ENCODE results near the gene ARHGAP32. TPM values are rescaled to one million over a fixed set of nuclear protein-coding genes. Genes with fewer than 3 reads are reported as not detected.

The ARHGAP32 gene
- total RNA-seq, 1 donor from 2014 or later = 21.4 TPM

DNA sequence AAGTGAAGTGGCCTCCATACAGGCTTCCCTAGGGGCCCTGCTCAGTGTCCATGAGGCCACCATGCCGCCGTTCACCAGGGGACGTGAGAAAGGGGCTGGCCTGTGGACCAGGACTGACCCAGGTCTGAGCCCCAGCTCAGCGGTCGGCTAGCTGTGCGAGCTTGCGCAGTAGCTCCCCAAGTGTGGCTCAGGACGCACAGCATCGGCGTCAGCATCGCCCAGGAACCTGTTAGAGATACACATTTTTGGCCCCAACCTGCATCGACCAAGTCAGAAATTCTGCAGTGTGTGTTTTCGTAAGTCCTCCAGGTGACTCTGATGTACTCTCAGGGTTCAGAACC, 249.9 kb downstream of the ARHGAP32 start:
- H3K9me3 Mint-ChIP-seq = no peaks in the 10 kb centered on the region
- no peak overlapping the region for H2AFZ ChIP-seq (replicated peaks)
- TF ChIP-seq EZH2phosphoT487 (IDR thresholded peaks at IDR 0.05) (no peak), EZH2 (IDR thresholded peaks at IDR 0.05) (no peak)
- TF ChIP-seq, protein P1, sequence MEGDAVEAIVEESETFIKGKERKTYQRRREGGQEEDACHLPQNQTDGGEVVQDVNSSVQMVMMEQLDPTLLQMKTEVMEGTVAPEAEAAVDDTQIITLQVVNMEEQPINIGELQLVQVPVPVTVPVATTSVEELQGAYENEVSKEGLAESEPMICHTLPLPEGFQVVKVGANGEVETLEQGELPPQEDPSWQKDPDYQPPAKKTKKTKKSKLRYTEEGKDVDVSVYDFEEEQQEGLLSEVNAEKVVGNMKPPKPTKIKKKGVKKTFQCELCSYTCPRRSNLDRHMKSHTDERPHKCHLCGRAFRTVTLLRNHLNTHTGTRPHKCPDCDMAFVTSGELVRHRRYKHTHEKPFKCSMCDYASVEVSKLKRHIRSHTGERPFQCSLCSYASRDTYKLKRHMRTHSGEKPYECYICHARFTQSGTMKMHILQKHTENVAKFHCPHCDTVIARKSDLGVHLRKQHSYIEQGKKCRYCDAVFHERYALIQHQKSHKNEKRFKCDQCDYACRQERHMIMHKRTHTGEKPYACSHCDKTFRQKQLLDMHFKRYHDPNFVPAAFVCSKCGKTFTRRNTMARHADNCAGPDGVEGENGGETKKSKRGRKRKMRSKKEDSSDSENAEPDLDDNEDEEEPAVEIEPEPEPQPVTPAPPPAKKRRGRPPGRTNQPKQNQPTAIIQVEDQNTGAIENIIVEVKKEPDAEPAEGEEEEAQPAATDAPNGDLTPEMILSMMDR (IDR thresholded peaks at IDR 0.05) = no peak
- H4K20me1 ChIP-seq (ENCODE audit: low read depth) = no peaks in the 10 kb centered on the region
- H3K4me3 ChIP-seq = no peak overlapping the region
- no peak overlapping the region for H3K9ac ChIP-seq
- no peak overlapping the region for H3K4me2 ChIP-seq
- no peak overlapping the region for H3K27ac ChIP-seq
- H3K27ac Mint-ChIP-seq = no peak overlapping the region
- peaks cover 30% of the 10 kb centered on the region for H3K4me1 Mint-ChIP-seq
- H3K27me3 ChIP-seq = no peaks in the 10 kb centered on the region
- no peaks in the 10 kb centered on the region for H3K79me2 ChIP-seq (ENCODE audit: low read depth)
- H3K27me3 Mint-ChIP-seq (ENCODE audit: insufficient read depth, low read depth) = peaks cover 13% of the 10 kb centered on the region
- H3K36me3 Mint-ChIP-seq = no peaks in the 10 kb centered on the region
- H3K4me3 Mint-ChIP-seq = no peak overlapping the region
- H3K36me3 ChIP-seq = no peaks in the 10 kb centered on the region
- no peaks in the 10 kb centered on the region for H3K9me3 ChIP-seq (ENCODE audit: low read depth)
- no peaks in the 10 kb centered on the region for H3F3A ChIP-seq (ENCODE audit: low read depth)
- H3K4me1 ChIP-seq = peaks cover 5% of the 10 kb centered on the region
- DNase-seq (ENCODE audit: low spot score) = no peak

DNA sequence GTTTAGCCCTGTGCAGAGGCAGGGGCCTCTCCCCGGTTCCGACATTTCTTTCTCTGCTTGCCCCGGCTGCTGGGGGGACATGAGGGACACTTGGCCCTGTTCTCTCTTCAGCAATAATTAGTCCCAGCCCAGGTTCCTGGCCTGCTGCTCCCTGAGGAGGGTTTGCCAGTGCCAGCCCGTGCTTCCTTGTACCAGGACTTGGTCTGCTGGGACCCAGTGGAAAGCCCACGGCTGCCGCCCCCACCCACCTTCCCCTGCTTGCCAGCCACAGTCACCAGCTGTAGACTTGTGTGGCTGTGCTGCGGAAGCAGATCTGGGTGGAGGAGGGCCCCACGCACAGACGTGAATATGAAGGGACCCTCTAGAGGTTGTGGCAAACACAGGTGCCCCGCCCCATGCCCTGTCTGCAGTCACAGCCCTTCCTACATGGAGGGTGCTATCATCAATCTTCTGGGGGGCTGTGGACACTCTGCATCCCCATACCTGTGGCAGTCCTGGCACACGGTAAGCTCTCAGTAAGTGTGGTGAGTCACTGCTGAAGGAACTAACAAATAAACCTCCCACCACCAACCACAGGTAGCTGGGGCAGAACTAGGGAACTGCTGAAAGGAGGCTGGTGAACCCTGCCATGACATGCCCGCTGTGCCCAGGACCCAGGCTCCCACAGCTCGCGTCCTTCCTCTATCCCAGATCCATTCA, 250.4 kb downstream of the ARHGAP32 start:
- no peaks in the 10 kb centered on the region for H3K79me2 ChIP-seq (ENCODE audit: low read depth)
- DNase-seq (ENCODE audit: low spot score) = no peak

DNA sequence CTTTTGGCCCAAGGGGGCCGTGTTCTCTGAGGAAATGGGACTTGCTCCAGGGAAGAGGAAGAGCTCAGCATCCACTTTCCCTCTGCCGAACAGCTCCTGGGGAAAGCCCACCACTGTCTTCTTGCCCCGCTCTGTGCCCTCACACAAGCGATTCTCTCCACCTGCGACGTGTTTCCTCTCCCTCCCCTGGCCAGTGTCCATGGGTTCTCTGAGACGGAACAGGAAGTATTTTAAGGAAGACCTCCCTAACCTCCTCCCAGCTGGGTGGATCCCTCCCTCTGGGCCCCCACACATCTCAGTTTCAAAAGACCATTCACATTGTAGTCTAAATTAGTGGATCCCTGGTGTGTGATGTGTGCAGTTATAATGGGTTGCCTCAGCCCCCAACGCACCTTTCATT, 251.0 kb downstream of the ARHGAP32 start:
- H2AFZ ChIP-seq (replicated peaks) = no peak overlapping the region
- no peaks in the 10 kb centered on the region for H3K36me3 ChIP-seq
- H3K4me1 Mint-ChIP-seq = peaks cover 41% of the 10 kb centered on the region
- no peaks in the 10 kb centered on the region for H3K27me3 ChIP-seq
- no peaks in the 10 kb centered on the region for H3K9me3 Mint-ChIP-seq
- H3K4me1 ChIP-seq = peaks cover 15% of the 10 kb centered on the region
- H3K9me3 ChIP-seq (ENCODE audit: low read depth) = no peaks in the 10 kb centered on the region
- TF ChIP-seq, protein P1 (IDR thresholded peaks at IDR 0.05) = no peak
- TF ChIP-seq EZH2phosphoT487 (IDR thresholded peaks at IDR 0.05) = no peak
- TF ChIP-seq EZH2 (IDR thresholded peaks at IDR 0.05) = no peak
- no peaks in the 10 kb centered on the region for H4K20me1 ChIP-seq (ENCODE audit: low read depth)
- H3K27ac ChIP-seq = no peak overlapping the region
- no peaks in the 10 kb centered on the region for H3K79me2 ChIP-seq (ENCODE audit: low read depth)
- H3K27ac Mint-ChIP-seq = no peak overlapping the region
- no peak overlapping the region for H3K4me3 ChIP-seq
- H3K27me3 Mint-ChIP-seq (ENCODE audit: insufficient read depth, low read depth) = peaks cover 13% of the 10 kb centered on the region
- H3K9ac ChIP-seq = no peak overlapping the region
- no peaks in the 10 kb centered on the region for H3K36me3 Mint-ChIP-seq
- no peaks in the 10 kb centered on the region for H3F3A ChIP-seq (ENCODE audit: low read depth)
- DNase-seq (ENCODE audit: low spot score) = no peak
- no peak overlapping the region for H3K4me3 Mint-ChIP-seq
- no peak overlapping the region for H3K4me2 ChIP-seq

More for the DNA sequence above, 250.4 kb downstream of the ARHGAP32 start:
- peaks cover 10% of the 10 kb centered on the region for H3K4me1 ChIP-seq
- H3K27me3 ChIP-seq = no peaks in the 10 kb centered on the region
- no peak overlapping the region for H3K27ac ChIP-seq
- Mint-ChIP-seq H3K27me3 (ENCODE audit: insufficient read depth, low read depth) (peaks cover 13% of the 10 kb centered on the region), H3K36me3 (no peaks in the 10 kb centered on the region), H3K27ac (no peak overlapping the region), H3K4me3 (no peak overlapping the region), H3K4me1 (peaks cover 35% of the 10 kb centered on the region), H3K9me3 (no peaks in the 10 kb centered on the region)
- no peak overlapping the region for H3K4me3 ChIP-seq
- H3K9ac ChIP-seq = no peak overlapping the region
- no peak overlapping the region for H3K4me2 ChIP-seq
- no peaks in the 10 kb centered on the region for H3K36me3 ChIP-seq
- H3K9me3 ChIP-seq (ENCODE audit: low read depth) = no peaks in the 10 kb centered on the region
- TF ChIP-seq EZH2 (IDR thresholded peaks at IDR 0.05) (no peak), EZH2phosphoT487 (IDR thresholded peaks at IDR 0.05) (no peak)
- TF ChIP-seq, protein P1 (IDR thresholded peaks at IDR 0.05) = no peak
- no peak overlapping the region for H2AFZ ChIP-seq (replicated peaks)
- no peaks in the 10 kb centered on the region for H4K20me1 ChIP-seq (ENCODE audit: low read depth)
- no peaks in the 10 kb centered on the region for H3F3A ChIP-seq (ENCODE audit: low read depth)
